MG63 (cell line): ENCODE measurements around the gene TMEM182. TPM values are rescaled to one million over a fixed set of nuclear protein-coding genes. Genes with fewer than 3 reads are reported as not detected.

ENCODE experiments used
- DNase-seq: peaks from one replicate; pipeline ENCODE4 v3.0.0-alpha.2; 2020
- H3K27me3 ChIP-seq: fragments of 250-450 bp; sonication (Bioruptor Pico); 2 replicates; pipeline ENCODE4 v1.5.1; 2020; ENCODE audit warnings: mild to moderate bottlenecking, moderate library complexity
- H3K36me3 ChIP-seq: fragments of 250-450 bp; sonication (Bioruptor Pico); 2 replicates; pipeline ENCODE4 v1.5.1; 2020; ENCODE audit warnings: mild to moderate bottlenecking, moderate library complexity
- H3K4me3 ChIP-seq: fragments of 250-450 bp; sonication (Bioruptor Pico); 2 replicates; pipeline ENCODE4 v1.5.1; 2020; ENCODE audit warnings: mild to moderate bottlenecking, moderate library complexity
- H3K9me3 ChIP-seq: fragments of 250-450 bp; sonication (Bioruptor Pico); 2 replicates; pipeline ENCODE4 v1.5.1; 2020; ENCODE audit warnings: mild to moderate bottlenecking, moderate library complexity
- total RNA-seq: library from RNA; depleted of rRNA; stranded (reverse); fragments of >200 nt; shearing (Covaris generic); gene quantifications from 2 replicates; pipeline ENCODE4 v1.2.3, GENCODE V29; 2014; ENCODE audit warnings: low replicate concordance

TMEM182 gene
- total RNA-seq, 1 experiment from 2014 or later = 2.2 TPM

- Histone ChIP-seq H3K36me3 (no peaks in the 10 kb centered on the region), H3K27me3 (no peaks in the 10 kb centered on the region), H3K4me3 (no peak overlapping the region), H3K9me3 (no peaks in the 10 kb centered on the region)
- no peak for DNase-seq
Measured at GRCh38 chr2:102754456-102755145, 7.2 kb upstream of the TMEM182 start.

- no peak overlapping the region for H3K4me3 ChIP-seq
- H3K27me3 ChIP-seq = no peaks in the 10 kb centered on the region
- H3K36me3 ChIP-seq = no peaks in the 10 kb centered on the region
- no peaks in the 10 kb centered on the region for H3K9me3 ChIP-seq
- no peak for DNase-seq
Measured at GRCh38 chr2:102755284-102755683, 6.5 kb upstream of the TMEM182 start.

GRCh38 chr2:102758439-102758838, 3.4 kb upstream of the TMEM182 start:
- Histone ChIP-seq H3K27me3 (no peaks in the 10 kb centered on the region), H3K9me3 (no peaks in the 10 kb centered on the region), H3K4me3 (no peak overlapping the region), H3K36me3 (no peaks in the 10 kb centered on the region)
- DNase-seq = no peak

- no peaks in the 10 kb centered on the region for H3K36me3 ChIP-seq
- no peak for DNase-seq
- H3K4me3 ChIP-seq = no peak overlapping the region
- no peaks in the 10 kb centered on the region for H3K27me3 ChIP-seq
- H3K9me3 ChIP-seq = no peaks in the 10 kb centered on the region
Measured at GRCh38 chr2:102764083-102764482, 2.3 kb downstream of the TMEM182 start.

GRCh38 chr2:102765061-102765460, 3.2 kb downstream of the TMEM182 start:
- Histone ChIP-seq H3K4me3 (no peak overlapping the region), H3K27me3 (no peaks in the 10 kb centered on the region), H3K36me3 (no peaks in the 10 kb centered on the region), H3K9me3 (no peaks in the 10 kb centered on the region)
- no peak for DNase-seq

- Histone ChIP-seq H3K36me3 (no peaks in the 10 kb centered on the region), H3K9me3 (no peaks in the 10 kb centered on the region), H3K4me3 (no peak overlapping the region), H3K27me3 (no peaks in the 10 kb centered on the region)
- DNase-seq = no peak
Measured at GRCh38 chr2:102768253-102768652, 6.4 kb downstream of the TMEM182 start.

- no peak for DNase-seq
- Histone ChIP-seq H3K36me3 (no peaks in the 10 kb centered on the region), H3K4me3 (no peak overlapping the region), H3K27me3 (no peaks in the 10 kb centered on the region), H3K9me3 (no peaks in the 10 kb centered on the region)
Measured at GRCh38 chr2:102768892-102769291, 7.1 kb downstream of the TMEM182 start.

- Histone ChIP-seq H3K9me3 (no peaks in the 10 kb centered on the region), H3K36me3 (no peaks in the 10 kb centered on the region), H3K4me3 (no peak overlapping the region), H3K27me3 (no peaks in the 10 kb centered on the region)
- DNase-seq = no peak
Measured at GRCh38 chr2:102770506-102770905, 8.7 kb downstream of the TMEM182 start.

GRCh38 chr2:102771114-102771513, 9.3 kb downstream of the TMEM182 start:
- no peaks in the 10 kb centered on the region for H3K9me3 ChIP-seq
- H3K27me3 ChIP-seq = no peaks in the 10 kb centered on the region
- no peak for DNase-seq
- no peak overlapping the region for H3K4me3 ChIP-seq
- no peaks in the 10 kb centered on the region for H3K36me3 ChIP-seq

- H3K27me3 ChIP-seq = no peaks in the 10 kb centered on the region
- no peak overlapping the region for H3K4me3 ChIP-seq
- no peaks in the 10 kb centered on the region for H3K9me3 ChIP-seq
- no peak for DNase-seq
- H3K36me3 ChIP-seq = no peaks in the 10 kb centered on the region
Measured at GRCh38 chr2:102772659-102773058, 10.8 kb downstream of the TMEM182 start.

- H3K36me3 ChIP-seq = no peaks in the 10 kb centered on the region
- no peak overlapping the region for H3K4me3 ChIP-seq
- no peaks in the 10 kb centered on the region for H3K9me3 ChIP-seq
- no peaks in the 10 kb centered on the region for H3K27me3 ChIP-seq
- no peak for DNase-seq
Measured at GRCh38 chr2:102773149-102773705, 11.4 kb downstream of the TMEM182 start.

- no peak for DNase-seq
- no peaks in the 10 kb centered on the region for H3K27me3 ChIP-seq
- no peak overlapping the region for H3K4me3 ChIP-seq
Measured at GRCh38 chr2:102778260-102778659, 16.4 kb downstream of the TMEM182 start.

GRCh38 chr2:102780467-102780866, 18.6 kb downstream of the TMEM182 start:
- Histone ChIP-seq H3K27me3 (no peaks in the 10 kb centered on the region), H3K36me3 (no peaks in the 10 kb centered on the region), H3K4me3 (no peak overlapping the region), H3K9me3 (no peaks in the 10 kb centered on the region)
- no peak for DNase-seq

More at GRCh38 chr2:102778260-102778659, 16.4 kb downstream of the TMEM182 start:
- H3K9me3 ChIP-seq = no peaks in the 10 kb centered on the region
- H3K36me3 ChIP-seq = no peaks in the 10 kb centered on the region

GRCh38 chr2:102782187-102782586, 20.4 kb downstream of the TMEM182 start:
- no peak for DNase-seq
- Histone ChIP-seq H3K9me3 (no peaks in the 10 kb centered on the region), H3K27me3 (no peaks in the 10 kb centered on the region), H3K4me3 (no peak overlapping the region), H3K36me3 (no peaks in the 10 kb centered on the region)

- no peak overlapping the region for H3K4me3 ChIP-seq
- DNase-seq = no peak
- no peaks in the 10 kb centered on the region for H3K36me3 ChIP-seq
- H3K9me3 ChIP-seq = no peaks in the 10 kb centered on the region
- H3K27me3 ChIP-seq = no peaks in the 10 kb centered on the region
Measured at GRCh38 chr2:102782933-102783332, 21.1 kb downstream of the TMEM182 start.

GRCh38 chr2:102783506-102784183, 21.8 kb downstream of the TMEM182 start:
- DNase-seq = no peak
- no peaks in the 10 kb centered on the region for H3K27me3 ChIP-seq
- no peaks in the 10 kb centered on the region for H3K9me3 ChIP-seq
- no peaks in the 10 kb centered on the region for H3K36me3 ChIP-seq
- no peak overlapping the region for H3K4me3 ChIP-seq

GRCh38 chr2:102784940-102785339, 23.1 kb downstream of the TMEM182 start:
- Histone ChIP-seq H3K4me3 (no peak overlapping the region), H3K27me3 (no peaks in the 10 kb centered on the region), H3K36me3 (no peaks in the 10 kb centered on the region), H3K9me3 (no peaks in the 10 kb centered on the region)
- no peak for DNase-seq
